GM12878 (cell line): ENCODE results near the gene OLIG3. TPM values are rescaled to one million over a fixed set of nuclear protein-coding genes. Genes with fewer than 3 reads are reported as not detected.

Experiments used
- ATAC-seq: fragments of 200-7000 bp; cut with Tn5 transposase; 3 replicates; pipeline ENCODE4 v1.9.1; 2020; ENCODE audit warnings: mild to moderate bottlenecking, moderate library complexity
- BruUV-seq: library from RNA; stranded (reverse); fragments of 400-500 nt; replicated peaks from 2 replicates; lab custom pipeline; 2021; lab: Mats Ljungman, UMichigan
- CTCF ChIA-PET: fragments of 300-600 bp; sonication (Branson Sonifier 250); formaldehyde crosslinking; extraction: SDS; loops from one replicate; lab custom pipeline; 2021; ENCODE audit warnings: inconsistent platforms; lab: Yijun Ruan, JAX
- POLR2A ChIA-PET: fragments of 350-600 bp; formaldehyde crosslinking; extraction: SDS; loops from one replicate; lab custom pipeline; 2021; ENCODE audit warnings: inconsistent platforms; lab: Charles Lee
- RAD21 ChIA-PET: fragments of 300-600 bp; sonication (Branson Sonifier 250); formaldehyde crosslinking; loops from one replicate; lab custom pipeline; 2023; ENCODE audit warnings: antibody characterized with exemption; ENCODE audit not compliant: unreplicated experiment; lab: Charles Lee
- SMC1A ChIA-PET: fragments of 300-600 bp; sonication (Branson Sonifier 250); formaldehyde crosslinking; loops from one replicate; lab custom pipeline; 2023; ENCODE audit not compliant: unreplicated experiment, uncharacterized antibody; lab: Charles Lee
- DNase-seq: peaks from one replicate; pipeline ENCODE4 v3.0.0-alpha.2; 2011; ENCODE audit warnings: low read depth, low spot score
- FAIRE-seq: peaks from 3 replicates; lab custom pipeline; 2011; peaks lifted over from hg19 to GRCh38; lab: Jason Lieb, UNC
- H2AFZ ChIP-seq: 2 replicates; pipeline ENCODE4 v1.6.0; 2011; ENCODE audit warnings: low read depth, low read length, control low read depth; ENCODE audit not compliant: control insufficient read depth
- H3K27ac ChIP-seq: 2 replicates; pipeline ENCODE4 v1.5.1; 2011; ENCODE audit warnings: control low read depth; ENCODE audit not compliant: control insufficient read depth, insufficient read depth
- H3K27me3 ChIP-seq, 2 experiments: replicated peaks in 1 of 2; 2 replicates each; pipeline versions ENCODE4 v1.6.0 to v1.6.1; 2011; ENCODE audit warnings: low read length in 1 of 2; ENCODE audit not compliant: control insufficient read depth in 2 of 2, insufficient read depth in 2 of 2
- H3K36me3 ChIP-seq, 2 experiments: 2 replicates each; pipeline ENCODE4 v1.5.1; 2011; ENCODE audit warnings: low read length in 1 of 2; ENCODE audit not compliant: control insufficient read depth in 2 of 2, insufficient read depth in 2 of 2
- H3K4me1 ChIP-seq: 2 replicates; pipeline ENCODE4 v1.6.1; 2011; ENCODE audit warnings: mild to moderate bottlenecking, low read length, moderate library complexity, mixed read lengths; ENCODE audit not compliant: control insufficient read depth, insufficient read depth
- H3K4me2 ChIP-seq: 2 replicates; pipeline ENCODE4 v1.6.0; 2011; ENCODE audit warnings: control low read depth; ENCODE audit not compliant: control insufficient read depth, insufficient read depth
- H3K4me3 ChIP-seq: fragments of 200-600 bp; sonication (generic); 2 replicates; pipeline ENCODE4 v1.5.1; 2016
- H3K79me2 ChIP-seq: 2 replicates; pipeline ENCODE4 v1.6.0; 2011; ENCODE audit warnings: low read length; ENCODE audit not compliant: control insufficient read depth, insufficient read depth
- H3K9ac ChIP-seq: 2 replicates; pipeline ENCODE4 v1.8.0; 2011; ENCODE audit warnings: low read length, control low read depth, mixed read lengths; ENCODE audit not compliant: control insufficient read depth, insufficient read depth
- H3K9me3 ChIP-seq: replicated peaks from 3 replicates; pipeline ENCODE4 v1.5.1; 2011; ENCODE audit warnings: mild to moderate bottlenecking, low read length; ENCODE audit not compliant: control insufficient read depth, insufficient read depth
- H4K20me1 ChIP-seq: 2 replicates; pipeline ENCODE4 v1.6.0; 2011; ENCODE audit not compliant: control insufficient read depth, insufficient read depth
- BRCA1 ChIP-seq: IDR thresholded peaks from 2 replicates; pipeline ENCODE4 v1.6.1; 2011; ENCODE audit warnings: low read depth, low read length, improper control_type of control experiment
- CREB1 ChIP-seq: IDR thresholded peaks from 2 replicates; pipeline ENCODE4 v1.6.1; 2012; ENCODE audit warnings: low read depth, mild to moderate bottlenecking, inconsistent platforms
- EZH2 ChIP-seq: IDR thresholded peaks from 2 replicates; pipeline ENCODE4 v1.6.1; 2012; ENCODE audit warnings: low read depth, mild to moderate bottlenecking, control low read depth, inconsistent platforms, low read length, borderline replicate concordance; ENCODE audit not compliant: control insufficient read depth
- MYB ChIP-seq: fragments of 150-350 bp; IDR thresholded peaks from 2 replicates; pipeline ENCODE4 v1.6.1; 2014; ENCODE audit warnings: mild to moderate bottlenecking, low read depth, low read length, borderline replicate concordance
- SUZ12 ChIP-seq: fragments of 200-600 bp; sonication (generic); IDR thresholded peaks from one replicate; pipeline ENCODE4 v1.6.1; 2018; ENCODE audit warnings: antibody characterized with exemption, mild to moderate bottlenecking; ENCODE audit not compliant: unreplicated experiment
- WGBS: methylation state at CpG from one replicate; pipeline ENCODE4 v1.1.6; 2016; ENCODE audit warnings: low lambda C conversion rate; ENCODE audit not compliant: insufficient replicate concordance, insufficient coverage; ENCODE audit errors: missing lambda C conversion rate; 5-methylcytosine and 5-hydroxymethylcytosine counted together
- in situ Hi-C: fragments of 300-500 bp; cut with MboI; formaldehyde crosslinking; loops from 9 replicates; pipeline ENCODE4 v1.14.3; 2018; ENCODE audit warnings: mixed read lengths
- intact Hi-C: fragments of 100-400 bp; cut with micrococcal nuclease; formaldehyde crosslinking; loops from one replicate; pipeline ENCODE4 v1.14.2; 2022; ENCODE audit not compliant: unreplicated experiment
- polyA plus RNA-seq, 11 experiments: library from polyadenylated mRNA; depleted of rRNA in 4 of 11; unstranded in 6 of 11; stranded (reverse) in 5 of 11; fragments of >200 nt; fragmentation: Nextera tagmentation in 4 of 11; fragmentation: Illumina TruSeq in 1 of 11; extraction: Ambion mirVana in 4 of 11; extraction: Trizol in 1 of 11; gene quantifications; 1 replicate in 1 of 11; 2 replicates in 10 of 11; pipeline versions ENCODE4 v1.2.1 to v1.2.3, GENCODE V29; 2011 to 2016; ENCODE audit warnings: inconsistent platforms in 2 of 11, missing spikeins in 2 of 11, low read depth in 1 of 11
- total RNA-seq, 4 experiments: library from RNA; depleted of rRNA in 3 of 4; stranded (reverse); fragments of >200 nt in 3 of 4; fragmentation: Illumina TruSeq in 1 of 4; extraction: Trizol in 1 of 4; gene quantifications; 2 replicates each; pipeline versions ENCODE4 v1.2.1 to v1.2.3, GENCODE V29; 2013 to 2021

The OLIG3 gene
- total and polyA plus RNA-seq, 10 of the 15 experiments (the other 5 are each of a cell fraction or from before 2014, with no cell fraction given) = not detected

GRCh38 chr6:137489046-137490005 lies 4.9 kb downstream of the OLIG3 start:
- Histone ChIP-seq H3K9ac (no peak overlapping the region), H3K9me3 (peaks cover 2% of the 10 kb centered on the region; the same call in 1 of the 3 replicates), H3K4me3 (no peak overlapping the region), H3K36me3 (no peaks in the 10 kb centered on the region), H3K4me1 (no peaks in the 10 kb centered on the region), H3K4me2 (no peak overlapping the region), H3K79me2 (no peaks in the 10 kb centered on the region), H2AFZ (no peak overlapping the region), H4K20me1 (no peaks in the 10 kb centered on the region), H3K27ac (no peak overlapping the region), H3K27me3 (peaks cover 37 to 50% of the 10 kb centered on the region in 2 experiments)
- TF ChIP-seq CREB1 (no peak), EZH2 (0 out of 2 replicates have a peak, but pooled peaks have one; percentile 25), MYB (no peak), BRCA1 (no peak), SUZ12 (peak; percentile 75)
- in situ Hi-C loops (no loop called here), intact Hi-C loops (loop anchor here (5.0 kb wide), 1 partner anchor 412 kb away; no protein-coding TSS in a partner anchor)
- WGBS = 45% methylated on average over 37 of the region's 47 CpGs
- ChIA-PET RAD21 (no interaction called here), SMC1A (no interaction called here), POLR2A (no interaction called here), CTCF (no interaction called here)
- FAIRE-seq (no peak), DNase-seq (no peak), ATAC-seq (no peak)
- no TSS peak for BruUV-seq
